ENCODE data around the gene HDAC6.

GRCh38 chrX:48818098-48818497, 16.2 kb downstream of the HDAC6 start:
- no peak for TF ChIP-seq POLR2A (IDR thresholded peaks at IDR 0.05)
- no peak for TF ChIP-seq CTCF (IDR thresholded peaks at IDR 0.05)

All from lower leg skin (tissue), 3 donors.